ENCODE data around the gene FAM3B.
"Not testable (repeated sequence)": the region's sequence is repeated elsewhere in the genome, so short reads cannot be mapped to it uniquely, and the experiment has no call there.

The FAM3B gene

GRCh38 chr21:41350436-41351155, 34.0 kb downstream of the FAM3B start:
- no peak for DNase-seq

GRCh38 chr21:41357546-41357945, 40.9 kb downstream of the FAM3B start:
- DNase-seq = no peak

DNA sequence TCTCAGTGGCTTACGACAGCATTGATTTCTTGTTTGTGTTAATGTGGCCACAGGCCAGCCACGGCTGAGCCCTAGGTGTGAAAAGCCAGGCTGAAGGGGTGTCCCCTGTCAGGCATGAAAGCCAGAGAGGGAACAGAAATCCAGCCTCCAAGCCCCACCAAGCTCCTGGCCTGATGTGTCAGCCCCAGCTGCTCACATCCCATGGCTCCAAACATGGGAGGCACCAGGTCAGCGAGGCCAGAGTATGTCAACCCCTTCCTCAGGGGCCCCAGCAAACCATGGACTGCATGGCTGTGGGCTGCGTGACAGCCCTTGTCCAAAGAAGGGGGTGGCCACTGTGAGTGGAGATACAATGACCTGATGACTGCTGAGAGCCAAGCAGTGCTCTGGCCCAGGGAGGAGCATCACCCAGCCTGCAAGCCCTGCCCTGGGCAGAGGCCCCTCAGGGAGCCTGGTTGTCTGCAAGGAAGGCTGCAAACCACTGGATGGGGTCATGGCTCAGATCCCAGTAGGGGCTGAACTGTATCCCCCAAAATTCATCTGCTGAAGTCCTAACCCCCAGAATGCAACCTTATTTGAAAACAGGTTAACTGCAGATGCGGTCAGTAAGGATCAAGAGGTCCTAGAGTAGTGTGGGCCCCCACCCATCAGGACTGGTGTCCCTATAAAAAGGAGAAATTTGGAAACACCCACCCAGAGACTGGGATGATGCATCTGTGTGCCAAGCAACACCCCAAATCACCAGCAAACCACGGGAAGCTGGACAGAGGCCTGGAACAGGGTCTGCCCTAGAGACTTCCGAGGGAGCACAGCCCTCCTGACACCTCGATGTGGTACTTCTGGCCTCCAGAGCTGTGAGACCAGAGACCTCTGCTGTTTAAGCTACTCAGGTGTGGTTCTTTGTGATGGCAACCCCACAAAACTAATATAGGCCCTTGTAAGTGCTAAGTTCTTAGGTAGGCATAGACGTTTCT, 41.9 kb downstream of the FAM3B start:
- DNase-seq = no peak

GRCh38 chr21:41359286-41359685, 42.7 kb downstream of the FAM3B start:
- DNase-seq = no peak

DNA sequence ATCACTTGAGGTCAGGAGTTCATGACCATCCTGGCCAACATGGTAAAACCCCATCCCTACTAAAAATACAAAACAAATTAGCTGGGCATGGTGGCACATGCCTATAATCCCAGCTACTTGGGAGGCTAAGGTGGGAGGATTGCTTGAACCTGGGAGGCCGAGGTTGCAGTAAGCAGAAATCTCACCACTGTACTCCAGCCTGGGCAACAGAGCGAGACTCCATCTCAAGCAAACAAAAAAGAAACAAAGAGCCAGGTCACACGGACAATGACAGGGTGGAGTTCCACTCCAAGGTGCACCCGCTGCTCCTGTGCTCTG, 43.1 kb downstream of the FAM3B start:
- not testable (repeated sequence) for DNase-seq

DNA sequence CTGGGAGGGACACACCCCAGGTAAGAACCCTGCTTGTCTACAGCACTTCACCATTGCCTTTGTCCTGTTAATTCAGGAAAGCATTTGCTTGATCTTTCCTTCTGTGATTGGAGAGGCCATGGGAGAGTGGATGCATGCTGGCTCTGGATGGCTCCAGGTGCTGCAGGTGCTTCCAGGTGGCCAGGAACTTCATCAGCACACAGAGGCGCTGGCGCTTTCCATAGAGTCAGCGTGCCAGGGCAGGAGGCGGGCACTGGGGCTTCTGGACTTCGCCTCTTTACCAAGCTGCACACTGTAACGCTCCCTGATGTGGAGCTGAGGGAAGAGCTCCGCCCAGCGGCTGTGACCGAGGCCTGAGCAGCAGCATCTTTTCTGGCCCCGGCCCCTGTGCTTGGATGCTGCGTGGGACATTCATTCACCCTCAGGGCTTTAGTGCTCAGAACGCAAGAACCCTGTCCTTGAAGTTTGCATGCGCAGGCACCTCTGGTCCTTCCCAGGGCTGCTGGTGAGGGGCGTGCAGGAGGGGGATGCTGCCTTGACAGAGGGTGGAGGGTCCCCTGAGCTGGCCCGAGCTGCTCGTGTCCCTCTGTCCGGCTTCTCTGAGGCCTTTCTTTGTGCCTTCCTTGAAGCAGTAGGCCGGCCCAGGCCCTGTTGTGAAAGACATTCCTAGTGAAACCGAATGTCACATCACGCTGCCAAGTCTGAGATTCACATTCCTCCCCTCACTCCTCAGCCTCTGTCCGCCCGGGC, 43.6 kb downstream of the FAM3B start:
- no peak for DNase-seq

DNA sequence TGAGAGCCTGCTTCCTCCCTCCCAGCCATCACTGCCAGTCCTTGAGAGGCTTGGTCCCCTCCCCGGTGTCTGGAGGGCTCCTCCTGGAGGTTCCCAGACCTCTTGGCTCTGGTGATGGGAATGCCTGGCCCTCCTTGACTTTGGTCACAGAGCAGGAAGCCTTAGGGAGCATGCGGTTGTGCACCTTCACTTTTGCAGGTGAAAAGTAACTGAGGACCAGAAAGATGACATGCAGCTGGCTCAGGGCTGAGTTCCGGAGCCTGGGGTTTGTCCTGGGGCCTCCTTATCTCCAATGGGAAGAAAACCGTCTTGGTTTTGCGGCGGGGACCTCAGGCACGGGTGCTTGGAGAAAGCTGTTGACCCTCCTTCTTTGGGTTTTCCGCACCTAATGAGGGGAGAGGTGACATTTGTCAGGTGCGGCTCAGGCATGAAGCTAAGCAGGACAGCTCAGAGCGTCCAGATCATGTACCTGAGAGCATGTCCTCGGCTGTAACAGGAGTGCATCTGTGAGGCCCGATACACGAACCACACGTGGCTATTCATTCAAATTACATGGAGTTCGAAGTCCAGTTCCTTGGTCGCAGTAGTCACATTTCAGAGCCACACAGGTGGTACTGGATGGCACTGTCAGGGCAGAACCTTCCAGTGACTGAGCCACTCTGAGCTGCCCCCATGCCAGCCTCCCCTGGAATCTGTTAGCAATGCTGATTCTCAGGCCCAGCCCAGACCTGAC, 44.6 kb downstream of the FAM3B start:
- DNase-seq = no peak

DNA sequence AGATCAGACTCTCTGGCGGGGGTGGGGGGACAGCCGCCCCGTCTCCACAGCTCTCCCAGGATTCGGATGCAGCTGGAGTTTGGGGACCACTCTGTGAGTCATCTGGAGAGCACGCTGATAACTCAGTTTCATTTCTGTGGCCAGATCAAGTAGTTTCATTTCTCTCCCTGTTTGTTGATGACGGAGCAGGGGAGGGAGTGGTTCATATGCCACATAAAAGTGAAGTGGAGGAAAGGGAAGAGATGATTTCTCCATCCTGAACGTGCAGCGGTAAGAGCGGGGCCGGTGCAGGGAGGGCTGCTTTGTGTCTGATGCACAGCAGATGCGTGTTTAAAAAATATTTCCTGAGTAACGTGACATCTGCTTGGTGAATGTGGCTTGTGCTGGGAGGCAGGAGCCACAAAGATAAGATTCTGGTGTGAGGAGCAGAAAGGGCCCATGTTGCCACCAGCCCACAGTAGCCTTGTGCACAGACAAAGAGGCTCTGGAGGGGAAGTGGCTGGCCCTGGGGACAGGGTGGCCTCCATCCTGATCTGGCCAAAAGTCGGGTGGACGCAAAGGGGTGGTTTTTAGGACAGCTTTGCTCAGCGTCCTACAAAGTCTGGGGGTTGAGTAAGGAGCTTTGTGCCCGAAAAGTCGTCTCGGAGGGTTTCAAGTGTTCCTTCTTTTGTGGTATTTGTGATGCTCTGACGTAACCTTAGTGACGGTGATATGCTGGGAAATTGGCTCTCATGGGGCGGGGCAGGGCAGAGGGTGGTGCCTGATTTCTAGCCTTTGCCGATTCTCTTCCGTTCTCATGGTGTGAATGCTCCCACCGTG, 45.4 kb downstream of the FAM3B start, which contains the start of gene MX2:
Gene MX2, plus strand, starts transcription at position 242 of the 819 bp plus-strand sequence. CDS start 14,880 bp downstream, outside the sequence.
- DNase-seq = peak; percentile 86 to 93

GRCh38 chr21:41362605-41363369, 46.2 kb downstream of the FAM3B start:
- DNase-seq = no peak

GRCh38 chr21:41363370-41364270, 47.0 kb downstream of the FAM3B start:
- no peak for DNase-seq

- DNase-seq = no peak
Observed at GRCh38 chr21:41364308-41364707, 47.7 kb downstream of the FAM3B start.

GRCh38 chr21:41365377-41366107, 48.9 kb downstream of the FAM3B start:
- no peak for DNase-seq

DNA sequence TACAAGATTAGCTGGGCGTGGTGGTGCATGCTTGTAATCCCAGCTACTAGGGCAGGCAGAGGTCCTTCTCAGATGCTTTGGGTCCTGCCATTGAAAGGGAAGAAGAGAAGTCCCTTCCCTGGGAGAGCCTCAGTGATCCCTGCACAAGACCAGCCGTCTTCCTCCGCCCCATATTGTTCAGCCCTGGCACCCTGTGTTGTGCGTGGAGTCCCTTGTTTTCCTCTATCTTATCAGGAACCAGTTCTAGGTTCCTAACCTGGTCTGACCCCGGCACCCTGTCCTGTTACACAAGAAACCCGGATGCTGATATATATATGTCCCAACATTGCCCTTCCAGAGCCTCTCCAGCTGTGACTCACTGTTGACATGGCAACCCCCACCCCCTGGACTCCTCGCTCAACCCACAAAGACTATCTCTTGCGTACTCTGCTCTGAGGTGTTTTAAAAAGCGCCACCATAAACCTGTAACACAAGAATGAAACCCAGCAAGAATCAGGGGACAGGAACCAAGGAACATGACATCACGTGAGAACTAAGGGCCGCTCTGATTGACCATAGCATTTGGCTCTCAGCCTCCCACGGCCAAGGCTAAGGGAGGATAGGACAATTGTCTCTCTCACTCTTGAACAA, 50.0 kb downstream of the FAM3B start:
- peak in 1 of 2 donors; percentile 33 for DNase-seq

DNA sequence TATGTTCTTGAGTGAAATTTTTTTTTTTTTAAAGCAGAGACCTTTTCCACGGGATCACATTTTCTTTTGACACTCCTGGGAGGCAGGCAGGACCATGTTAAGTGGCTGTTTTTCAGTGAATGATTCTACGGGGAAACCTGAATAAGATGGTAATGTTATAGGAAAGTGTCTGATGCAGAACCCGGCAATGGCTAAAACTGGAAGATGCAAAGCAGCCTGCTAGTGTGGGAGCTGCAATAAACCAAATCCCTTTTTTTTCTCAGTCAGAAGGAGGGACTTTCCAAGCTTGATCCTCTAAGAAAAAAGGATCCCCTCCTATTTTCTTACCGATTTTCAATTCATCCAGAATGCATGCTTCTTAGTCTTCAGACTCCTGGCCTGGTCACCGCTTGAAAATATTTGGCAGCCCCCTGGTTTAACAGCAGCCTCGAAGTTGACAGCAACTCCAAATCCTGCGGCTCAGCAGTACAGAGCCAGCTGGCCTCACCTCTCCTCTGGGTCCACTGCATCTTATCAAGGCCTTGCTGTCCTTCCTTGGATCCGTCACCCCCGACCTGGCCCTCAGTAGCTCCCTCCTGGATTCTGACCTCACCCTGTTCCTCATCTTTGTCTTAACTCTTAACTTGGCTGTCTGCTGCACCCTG, 50.8 kb downstream of the FAM3B start:
- DNase-seq = no peak

- DNase-seq = no peak
Observed at GRCh38 chr21:41367945-41368734, 51.5 kb downstream of the FAM3B start.

GRCh38 chr21:41368735-41369104, 52.1 kb downstream of the FAM3B start:
- no peak for DNase-seq

All from bone marrow (tissue), 2 donors.